COLO829 (cell line): ENCODE measurements around the gene FGD3.
"Not testable (repeated sequence)": the region's sequence is repeated elsewhere in the genome, so short reads cannot be mapped to it uniquely, and the experiment has no call there.

Source experiments
- DNase-seq: peaks from one replicate; pipeline ENCODE4 v3.0.0; 2012; ENCODE audit warnings: low spot score

The FGD3 gene

GRCh38 chr9:92947268-92948037, at the start of gene FGD3:
FGD3 (plus strand) TSS chr9:92947523; CDS start chr9:92976257, 28,734 bp downstream.
- no peak for DNase-seq

DNA sequence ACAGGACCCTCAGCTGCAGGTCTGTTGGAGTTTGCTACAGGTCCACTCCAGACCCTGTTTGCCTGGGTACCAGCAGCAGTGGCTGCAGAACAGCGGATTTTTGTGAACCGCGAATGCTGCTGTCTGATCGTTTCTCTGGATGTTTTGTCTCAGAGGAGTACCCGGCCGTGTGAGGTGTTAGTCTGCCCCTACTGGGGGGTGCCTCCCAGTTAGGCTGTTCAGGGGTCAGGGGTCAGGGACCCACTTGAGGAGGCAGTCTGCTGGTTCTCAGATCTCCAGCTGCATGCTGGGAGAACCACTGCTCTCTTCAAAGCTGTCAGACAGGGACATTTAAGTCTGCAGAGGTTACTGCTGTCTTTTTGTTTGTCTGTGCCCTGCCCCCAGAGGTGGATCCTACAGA, 42.2 kb upstream of the FGD3 start:
- DNase-seq: not testable (repeated sequence)

GRCh38 chr9:92911511-92912475, 35.5 kb upstream of the FGD3 start:
- peak; percentile 84 for DNase-seq

DNA sequence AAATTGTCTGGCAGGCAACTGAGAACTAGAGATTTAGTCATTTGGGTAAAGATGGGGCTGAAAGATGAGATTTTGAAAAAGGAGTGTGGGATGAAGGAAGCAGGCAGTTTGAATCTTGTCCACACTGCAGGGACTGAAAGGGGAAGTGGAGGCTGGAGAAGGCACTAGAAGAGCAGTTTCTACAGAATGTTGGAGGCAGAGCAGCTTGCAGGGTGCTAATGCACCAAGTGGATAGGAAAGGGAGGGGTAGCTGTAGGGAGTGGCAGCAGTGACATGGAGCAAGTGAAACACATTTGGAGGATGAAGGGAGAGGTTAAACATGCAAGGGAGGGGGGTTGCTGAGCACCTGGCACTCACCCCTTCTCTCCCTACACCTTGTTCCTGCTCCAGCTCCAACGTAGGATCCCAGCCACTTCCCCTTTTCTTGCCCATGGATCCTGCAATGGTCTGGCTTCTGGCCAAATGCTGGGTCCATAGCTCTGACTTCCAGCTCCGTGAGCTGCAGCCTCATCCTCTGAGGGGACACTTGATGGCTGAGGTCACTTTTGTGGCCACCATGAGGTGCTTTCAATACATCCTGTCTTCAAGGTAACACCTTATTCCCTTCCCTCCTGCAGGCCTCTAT, 30.0 kb upstream of the FGD3 start:
- no peak for DNase-seq

DNA sequence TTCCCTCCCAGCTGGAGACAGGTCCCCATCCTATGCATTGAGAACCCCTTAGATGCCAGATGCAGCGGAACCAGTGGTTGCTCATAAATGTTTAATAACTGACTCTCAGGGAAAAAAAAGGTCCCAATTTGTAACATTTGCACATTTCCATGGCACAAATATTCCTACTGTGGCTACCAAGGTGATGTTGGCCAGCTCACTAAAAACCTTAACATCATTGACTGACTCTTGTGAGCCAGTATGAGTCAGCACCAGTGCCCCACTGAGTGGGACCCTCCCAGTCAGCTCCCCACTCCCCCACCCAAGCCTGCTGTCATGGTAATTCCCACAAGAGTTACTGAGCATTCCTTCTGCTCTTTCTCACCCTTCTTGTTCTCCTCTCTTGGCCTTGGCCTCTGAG, 26.9 kb upstream of the FGD3 start:
- no peak for DNase-seq

GRCh38 chr9:92931606-92932005, 15.7 kb upstream of the FGD3 start:
- DNase-seq: peak; percentile 36

DNA sequence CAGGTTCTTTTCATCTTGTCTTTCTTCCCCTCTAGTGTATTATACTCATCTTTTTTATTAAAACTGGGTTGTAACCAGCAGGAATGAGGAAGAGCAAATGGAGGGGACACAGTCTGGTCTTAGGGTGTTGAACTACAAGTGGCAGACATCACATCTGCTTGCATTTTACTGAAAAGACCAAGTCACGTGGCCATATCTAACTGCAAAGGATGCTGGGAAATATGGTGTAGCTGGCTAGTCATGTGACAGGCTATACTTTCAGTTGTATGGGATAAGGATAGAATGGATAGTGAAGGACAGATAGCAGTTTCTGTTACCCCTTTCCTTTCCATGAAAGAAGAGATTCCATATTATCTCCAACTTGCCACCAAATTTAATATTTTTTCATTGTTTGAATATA, 13.0 kb upstream of the FGD3 start:
- DNase-seq: no peak

- DNase-seq: no peak
Observed at GRCh38 chr9:92938025-92938424, 9.3 kb upstream of the FGD3 start.

GRCh38 chr9:92941861-92942260, 5.5 kb upstream of the FGD3 start:
- no peak for DNase-seq

GRCh38 chr9:92942688-92943616, 4.4 kb upstream of the FGD3 start:
- DNase-seq: no peak

GRCh38 chr9:92944921-92945320, 2.4 kb upstream of the FGD3 start:
- DNase-seq: no peak

DNA sequence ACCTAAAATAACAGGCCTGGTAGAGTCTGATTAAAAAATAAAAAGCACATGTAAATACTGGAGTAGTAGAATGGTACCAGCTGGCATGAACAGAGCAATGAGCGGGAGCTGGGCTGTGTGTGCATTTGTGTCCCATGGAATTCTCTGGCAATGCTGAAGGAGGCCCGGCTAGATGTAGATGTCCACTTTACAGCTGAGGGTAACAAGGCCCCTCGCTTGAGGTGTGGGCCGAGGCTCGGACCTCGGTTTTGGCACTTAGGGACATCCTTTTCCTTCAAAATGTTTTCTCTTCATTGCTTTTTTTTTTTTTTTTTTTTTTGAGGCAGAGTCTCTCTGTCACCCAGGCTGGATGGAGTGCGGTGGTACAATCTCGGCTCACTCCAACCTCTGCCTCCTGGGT, 1.5 kb upstream of the FGD3 start:
- no peak for DNase-seq

DNA sequence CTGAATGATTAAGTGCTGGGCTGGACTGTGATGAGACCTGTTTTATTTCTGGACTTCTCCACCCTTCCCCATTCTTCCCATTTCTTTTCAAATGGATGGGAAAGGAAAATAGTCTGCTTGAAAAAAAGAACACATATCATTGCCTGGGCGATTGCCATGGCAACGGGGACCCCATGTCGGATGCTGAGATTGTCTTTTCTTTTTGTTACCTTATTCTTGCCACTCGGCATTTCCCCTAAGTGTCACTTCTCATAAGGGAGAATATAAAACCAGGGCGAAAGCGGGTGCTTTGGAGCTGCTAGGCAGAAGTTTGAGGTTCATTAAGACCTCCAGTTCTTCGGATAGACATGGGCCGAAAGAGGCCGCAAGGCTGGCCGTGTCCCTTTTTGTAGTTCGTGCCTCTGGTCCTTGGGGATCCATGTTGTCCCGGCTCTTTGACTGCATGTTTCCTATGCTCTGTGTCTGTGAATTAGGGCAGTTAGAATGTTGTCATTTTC, 763 bp downstream of the FGD3 start:
- no peak for DNase-seq

DNA sequence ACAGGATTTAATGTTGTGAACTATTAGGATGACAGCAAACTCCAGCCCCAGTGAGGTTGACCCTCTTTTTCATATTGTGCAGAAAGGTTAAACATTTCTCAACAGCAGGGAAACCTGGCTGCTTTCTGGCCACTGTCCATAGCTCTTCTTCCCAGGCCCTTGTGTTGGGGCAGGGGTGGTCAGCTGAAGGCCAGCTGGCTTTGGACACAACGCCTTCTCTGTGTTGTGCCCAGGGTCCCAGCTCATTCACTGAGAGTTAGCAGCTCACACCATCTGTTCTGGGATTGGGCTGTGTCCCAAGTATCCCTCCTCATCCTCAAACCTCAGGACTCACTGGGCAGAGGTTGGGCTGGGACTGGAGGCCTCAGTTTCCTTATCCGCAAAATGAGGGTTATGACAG, 1.3 kb downstream of the FGD3 start:
- no peak for DNase-seq

- no peak for DNase-seq
Observed at GRCh38 chr9:92949266-92949982, 2.1 kb downstream of the FGD3 start.

GRCh38 chr9:92950359-92950955, 3.1 kb downstream of the FGD3 start:
- no peak for DNase-seq

DNA sequence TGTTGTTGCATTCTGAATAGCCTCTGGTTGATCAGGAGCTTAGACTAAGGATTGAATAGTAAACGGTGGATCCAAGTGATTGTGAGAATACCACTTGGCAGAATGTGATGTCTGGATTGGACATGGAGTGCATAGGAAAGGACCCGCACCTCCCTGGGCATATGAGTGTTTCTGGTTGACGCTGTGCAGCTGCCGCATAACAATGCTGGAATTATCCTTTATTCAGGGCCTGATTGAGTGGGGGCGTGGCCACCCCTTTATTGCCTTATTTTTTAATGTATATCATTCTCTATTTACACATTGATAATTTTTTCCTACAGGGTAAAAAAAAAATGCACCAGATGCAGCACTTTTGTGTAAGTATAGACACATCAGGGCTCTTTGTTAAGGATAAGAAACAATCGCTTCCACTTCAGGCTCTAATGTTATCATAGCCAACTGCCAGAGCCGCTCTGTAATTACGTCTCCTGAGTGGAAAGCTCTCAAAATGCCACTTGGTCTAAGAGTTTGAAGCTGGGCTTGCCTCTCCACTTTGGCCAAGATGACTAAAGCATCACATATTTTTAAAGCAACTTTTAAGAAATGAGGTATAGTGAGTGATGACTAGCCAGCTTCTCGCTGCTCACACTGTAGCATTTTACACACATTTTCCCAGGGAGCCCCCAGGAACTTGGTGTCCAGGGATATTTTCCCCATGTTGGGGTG, 5.7 kb downstream of the FGD3 start:
- no peak for DNase-seq

DNA sequence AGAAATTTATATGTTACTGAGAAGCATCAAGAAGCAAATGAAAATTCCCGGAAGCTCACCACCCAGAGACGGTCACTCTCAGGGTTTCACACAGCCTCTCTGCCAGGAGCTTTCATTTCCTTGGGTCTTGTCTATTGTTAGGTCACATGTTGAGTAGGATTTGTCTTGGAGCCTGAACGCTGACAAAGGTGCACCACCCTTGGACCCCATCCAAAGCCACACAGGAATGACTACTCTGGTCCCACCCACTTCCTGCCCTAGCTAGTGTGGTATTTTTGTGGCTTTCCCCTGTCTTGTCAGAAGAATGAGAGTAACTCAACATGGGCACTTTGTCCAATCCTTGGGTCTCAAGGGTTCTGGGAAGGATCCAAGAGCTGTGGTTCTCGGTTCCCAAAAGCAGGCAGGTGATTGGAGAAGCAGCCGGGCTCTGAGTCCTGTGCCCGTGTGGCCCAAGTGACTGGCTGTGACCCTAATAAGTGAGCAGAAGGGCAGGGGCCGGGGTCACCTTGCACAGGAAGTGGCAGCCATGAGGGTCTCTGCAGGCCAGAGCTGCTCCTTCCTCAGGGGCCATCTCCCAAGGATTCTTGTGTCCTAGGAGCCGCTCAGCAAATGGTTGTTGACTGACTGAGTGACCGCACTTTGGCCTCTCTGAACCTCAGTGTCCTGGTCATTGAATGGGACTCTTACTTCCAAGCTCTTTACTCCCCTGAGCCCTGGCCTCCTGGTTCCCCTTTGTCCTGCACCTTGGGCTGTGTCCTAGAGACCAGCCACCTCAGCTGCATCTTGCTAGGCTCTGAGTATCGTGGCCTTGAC, 6.9 kb downstream of the FGD3 start:
- DNase-seq: no peak

DNA sequence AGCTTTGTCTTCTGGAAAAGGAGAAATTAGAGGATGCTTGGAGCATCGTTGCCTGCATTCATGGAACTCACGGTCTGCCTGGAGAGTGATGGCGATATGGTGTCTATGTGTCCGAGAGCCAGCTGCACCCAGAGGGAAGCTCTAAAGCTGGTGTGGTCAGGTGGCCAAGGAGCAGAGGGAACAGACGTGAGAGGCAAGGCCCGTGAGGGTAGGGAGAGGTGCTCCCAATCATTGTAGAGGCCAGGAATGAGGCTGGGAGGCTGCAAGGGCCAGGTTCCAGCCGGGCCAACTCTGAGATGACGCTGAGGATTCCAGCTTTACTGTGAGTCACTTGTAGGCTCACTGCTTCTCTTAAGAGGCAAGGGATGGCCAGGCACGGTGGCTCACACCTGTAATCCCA, 7.6 kb downstream of the FGD3 start:
- no peak for DNase-seq
